SK-N-SH treated with all-trans-retinoic acid at 6 μM for 48 hours (cell line): ENCODE results near the gene FDXR.

Source experiments
- ATAC-seq: fragments of 200-7000 bp; cut with Tn5 transposase; 3 replicates; pipeline ENCODE4 v1.9.1; 2020; ENCODE audit warnings: mild to moderate bottlenecking, moderate library complexity
- ARNTL ChIP-seq: fragments of 450-650 bp; formaldehyde crosslinking; IDR thresholded peaks from 2 replicates; pipeline ENCODE4 v1.5.0; 2020; ENCODE audit warnings: low read depth, mild to moderate bottlenecking, moderate library complexity, borderline replicate concordance
- BACH2 ChIP-seq: fragments of 250-450 bp; sonication (Bioruptor Pico); IDR thresholded peaks from 2 replicates; pipeline ENCODE4 v1.9.0; 2021; ENCODE audit warnings: mild to moderate bottlenecking, borderline replicate concordance
- CREB5 ChIP-seq: fragments of 250-450 bp; sonication (Bioruptor Pico); IDR thresholded peaks from 2 replicates; pipeline ENCODE4 v1.5.1; 2020; ENCODE audit warnings: low read depth, mild to moderate bottlenecking, moderate library complexity
- CSDC2 ChIP-seq: fragments of 250-450 bp; sonication (Bioruptor Pico); IDR thresholded peaks from 2 replicates; pipeline ENCODE4 v1.5.0; 2020; ENCODE audit warnings: mild to moderate bottlenecking, moderate library complexity
- CSRNP3 ChIP-seq: fragments of 250-450 bp; sonication (Bioruptor Pico); IDR thresholded peaks from 2 replicates; pipeline ENCODE4 v1.5.1; 2021; ENCODE audit warnings: mild to moderate bottlenecking, moderate library complexity
- ESRRG ChIP-seq: fragments of 250-450 bp; sonication (Bioruptor Pico); IDR thresholded peaks from 2 replicates; pipeline ENCODE4 v1.6.1; 2021; ENCODE audit warnings: mild to moderate bottlenecking
- GLIS3 ChIP-seq: fragments of 250-450 bp; sonication (Bioruptor Pico); IDR thresholded peaks from 2 replicates; pipeline ENCODE4 v1.5.0; 2020; ENCODE audit warnings: mild to moderate bottlenecking, moderate library complexity
- ISL1 ChIP-seq: fragments of 250-450 bp; sonication (Bioruptor Pico); IDR thresholded peaks from 2 replicates; pipeline ENCODE4 v2.1.2; 2022; ENCODE audit warnings: mild to moderate bottlenecking, moderate library complexity
- OSR1 ChIP-seq: fragments of 250-450 bp; sonication (Bioruptor Pico); IDR thresholded peaks from 2 replicates; pipeline ENCODE4 v1.8.0; 2022; ENCODE audit warnings: moderate library complexity, mild to moderate bottlenecking, inconsistent platforms
- POU6F1 ChIP-seq: fragments of 250-450 bp; sonication (Bioruptor Pico); IDR thresholded peaks from 2 replicates; pipeline ENCODE4 v1.8.0; 2021; ENCODE audit warnings: low read depth, mild to moderate bottlenecking, moderate library complexity, borderline replicate concordance
- PPARA ChIP-seq: fragments of 250-450 bp; sonication (Bioruptor Pico); IDR thresholded peaks from 2 replicates; pipeline ENCODE4 v1.5.0; 2020; ENCODE audit warnings: mild to moderate bottlenecking, borderline replicate concordance
- RARB ChIP-seq: fragments of 250-450 bp; sonication (Bioruptor Pico); IDR thresholded peaks from 2 replicates; pipeline ENCODE4 v1.8.0; 2021; ENCODE audit warnings: mild to moderate bottlenecking, moderate library complexity
- SNAI2 ChIP-seq: fragments of 250-450 bp; sonication (Bioruptor Pico); IDR thresholded peaks from 2 replicates; pipeline ENCODE4 v1.5.0; 2020; ENCODE audit warnings: mild to moderate bottlenecking, moderate library complexity
- TOX ChIP-seq: fragments of 250-450 bp; sonication (Bioruptor Pico); IDR thresholded peaks from 2 replicates; pipeline ENCODE4 v1.8.0; 2021; ENCODE audit warnings: mild to moderate bottlenecking, moderate library complexity, borderline replicate concordance
- TSHZ2 ChIP-seq: fragments of 250-450 bp; sonication (Bioruptor Pico); IDR thresholded peaks from 2 replicates; pipeline ENCODE4 v1.5.0; 2020; ENCODE audit warnings: mild to moderate bottlenecking, moderate library complexity
- ZC3H10 ChIP-seq: fragments of 250-450 bp; sonication (Bioruptor Pico); IDR thresholded peaks from 2 replicates; pipeline ENCODE4 v1.5.1; 2021; ENCODE audit warnings: mild to moderate bottlenecking, moderate library complexity
- ZFP3 ChIP-seq: fragments of 250-450 bp; sonication (Bioruptor Pico); IDR thresholded peaks from 2 replicates; pipeline ENCODE4 v1.5.0; 2020; ENCODE audit warnings: mild to moderate bottlenecking, moderate library complexity
- ZFP30 ChIP-seq: fragments of 450-650 bp; formaldehyde crosslinking; IDR thresholded peaks from 2 replicates; pipeline ENCODE4 v1.5.0; 2022; ENCODE audit warnings: mild to moderate bottlenecking, moderate library complexity
- ZNF565 ChIP-seq: fragments of 450-650 bp; formaldehyde crosslinking; conservative IDR thresholded peaks from 2 replicates; pipeline ENCODE4 v1.5.0; 2020; ENCODE audit warnings: low read depth, mild to moderate bottlenecking, moderate library complexity
- ZNF8 ChIP-seq: fragments of 450-650 bp; formaldehyde crosslinking; IDR thresholded peaks from 2 replicates; pipeline ENCODE4 v1.5.0; 2020; ENCODE audit warnings: mild to moderate bottlenecking, moderate library complexity

Gene FDXR

GRCh38 chr17:74881073-74881472 lies 8.3 kb upstream of the FDXR start:
- TF ChIP-seq ZNF8 (CRISPR knock-in tag) (no peak), ARNTL (no peak), ISL1 (CRISPR knock-in tag) (no peak)

GRCh38 chr17:74879308-74879707 lies 6.5 kb upstream of the FDXR start:
- TF ChIP-seq ZFP30 (CRISPR knock-in tag) (no peak), CSDC2 (no peak), BACH2 (CRISPR knock-in tag) (no peak), PPARA (no peak), TSHZ2 (CRISPR knock-in tag) (no peak), CREB5 (CRISPR knock-in tag) (no peak), RARB (CRISPR knock-in tag) (no peak)
- ATAC-seq: no peak

More at GRCh38 chr17:74881073-74881472, 8.3 kb upstream of the FDXR start:
- ATAC-seq: no peak

GRCh38 chr17:74878658-74879057 lies 5.9 kb upstream of the FDXR start:
- TF ChIP-seq PPARA: no peak
- TF ChIP-seq POU6F1 (CRISPR knock-in tag): no peak
- no peak for TF ChIP-seq ZFP3 (CRISPR knock-in tag)
- no peak for TF ChIP-seq CSRNP3
- no peak for TF ChIP-seq CSDC2
- TF ChIP-seq ARNTL: no peak
- TF ChIP-seq OSR1 (CRISPR knock-in tag): no peak
- no peak for TF ChIP-seq TOX
- TF ChIP-seq BACH2 (CRISPR knock-in tag): no peak
- TF ChIP-seq ESRRG (CRISPR knock-in tag): no peak
- no peak for TF ChIP-seq ZNF565 (CRISPR knock-in tag)
- TF ChIP-seq ZC3H10 (CRISPR knock-in tag): no peak
- no peak for TF ChIP-seq ISL1 (CRISPR knock-in tag)
- TF ChIP-seq SNAI2 (CRISPR knock-in tag): no peak
- no peak for TF ChIP-seq ZFP30 (CRISPR knock-in tag)
- no peak for ATAC-seq

- no peak for TF ChIP-seq ZFP30 (CRISPR knock-in tag)
- TF ChIP-seq BACH2 (CRISPR knock-in tag): no peak
- no peak for TF ChIP-seq TOX
- TF ChIP-seq POU6F1 (CRISPR knock-in tag): no peak
- TF ChIP-seq CSRNP3: no peak
- TF ChIP-seq TSHZ2 (CRISPR knock-in tag): no peak
- no peak for TF ChIP-seq GLIS3
- no peak for TF ChIP-seq ZC3H10 (CRISPR knock-in tag)
- ATAC-seq: no peak
These were observed 5.1 kb upstream of the FDXR start for GRCh38 chr17:74877592-74878548.
